Measurements from ENCODE around the gene SLC26A11.
"Not testable (repeated sequence)": the region's sequence is repeated elsewhere in the genome, so short reads cannot be mapped to it uniquely, and the experiment has no call there.

The SLC26A11 gene

GRCh38 chr17:80219763-80220053 is 519 bp upstream of the SLC26A11 start:
- no peak for DNase-seq

- DNase-seq: peak; percentile 39
Measured at GRCh38 chr17:80220736-80221215, 549 bp downstream of the SLC26A11 start.

- DNase-seq: no peak
Measured at GRCh38 chr17:80221351-80222105, 1.3 kb downstream of the SLC26A11 start.

- no peak for DNase-seq
Measured at GRCh38 chr17:80222376-80223141, 2.3 kb downstream of the SLC26A11 start.

- DNase-seq: no peak
Measured at GRCh38 chr17:80223142-80223815, 3.1 kb downstream of the SLC26A11 start.

- DNase-seq: no peak
Measured at GRCh38 chr17:80223838-80224497, 3.7 kb downstream of the SLC26A11 start.

- DNase-seq: no peak
Measured at GRCh38 chr17:80224683-80225082, 4.5 kb downstream of the SLC26A11 start.

GRCh38 chr17:80225230-80225629 is 5.0 kb downstream of the SLC26A11 start:
- DNase-seq: no peak

GRCh38 chr17:80227156-80227555 is 6.9 kb downstream of the SLC26A11 start:
- DNase-seq: no peak

GRCh38 chr17:80227666-80228065 is 7.4 kb downstream of the SLC26A11 start:
- DNase-seq: no peak

- DNase-seq: no peak
Measured at GRCh38 chr17:80228477-80228876, 8.2 kb downstream of the SLC26A11 start.

- no peak for DNase-seq
Measured at GRCh38 chr17:80229011-80229410, 8.8 kb downstream of the SLC26A11 start.

- DNase-seq: no peak
Measured at GRCh38 chr17:80232438-80232837, 12.2 kb downstream of the SLC26A11 start.

- DNase-seq: no peak
Measured at GRCh38 chr17:80233202-80233601, 13.0 kb downstream of the SLC26A11 start.

- DNase-seq: no peak
Measured at GRCh38 chr17:80236911-80237310, 16.7 kb downstream of the SLC26A11 start.

GRCh38 chr17:80237386-80237785 is 17.2 kb downstream of the SLC26A11 start:
- DNase-seq: no peak

- no peak for DNase-seq
Measured at GRCh38 chr17:80242505-80242904, 22.3 kb downstream of the SLC26A11 start.

GRCh38 chr17:80243526-80244433 is 23.6 kb downstream of the SLC26A11 start:
- DNase-seq: no peak

- DNase-seq: not testable (repeated sequence)
Measured at GRCh38 chr17:80244448-80244847, 24.2 kb downstream of the SLC26A11 start.

- no peak for DNase-seq
Measured at GRCh38 chr17:80244871-80245509, 24.8 kb downstream of the SLC26A11 start.

- DNase-seq: no peak
Measured at GRCh38 chr17:80245566-80246265, 25.5 kb downstream of the SLC26A11 start.
